ENCODE data around the gene FMN1. TPM values are rescaled to one million over a fixed set of nuclear protein-coding genes. Genes with fewer than 3 reads are reported as not detected.

The FMN1 gene
- total and polyA plus RNA-seq, 10 of the 15 experiments (the other 5 are each of a cell fraction or from before 2014, with no cell fraction given), result 0.05 to 0.16 (median 0.08) TPM; not detected in 4

DNA sequence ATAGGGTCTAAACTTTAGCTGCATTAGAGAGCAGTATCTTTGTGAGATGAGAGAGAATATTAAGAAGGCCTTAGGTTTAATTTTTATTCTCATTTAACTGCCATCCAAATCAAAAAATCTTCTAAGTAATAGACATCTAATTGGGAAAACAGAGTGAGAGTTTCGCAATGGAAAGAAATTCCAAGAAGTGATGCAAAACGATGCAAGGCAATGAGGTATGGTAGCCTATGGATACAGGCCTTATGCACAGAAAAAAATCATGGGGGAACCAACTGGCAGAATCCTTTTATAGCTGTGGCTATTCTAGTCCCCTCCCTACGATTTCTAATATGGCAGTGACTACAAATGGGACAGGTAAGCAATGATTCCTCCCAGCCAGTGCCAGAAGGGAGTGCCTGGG, 250.8 kb downstream of the FMN1 start:
- DNase-seq (ENCODE audit: low read depth, low spot score) (no peak), ATAC-seq (no peak), FAIRE-seq (no peak)
- no peak overlapping the region for H3K4me2 ChIP-seq (ENCODE audit: control insufficient read depth, insufficient read depth)
- H3K4me3 ChIP-seq, result no peak overlapping the region
- H3K9me3 ChIP-seq (replicated peaks; ENCODE audit: control insufficient read depth, insufficient read depth, low read length), result no peaks in the 10 kb centered on the region
- no peak for TF ChIP-seq SREBF1 (IDR thresholded peaks at IDR 0.05; ENCODE audit: low read length)
- no peaks in the 10 kb centered on the region; a peak in 1 of 4 replicates for H3K27me3 ChIP-seq (replicated peaks in 1 of 2; ENCODE audit: control insufficient read depth in 2 of 2, insufficient read depth in 2 of 2, low read length in 1 of 2)
- ChIA-PET POLR2A (no interaction called here), CTCF (no interaction called here), SMC1A (ENCODE audit: uncharacterized antibody, unreplicated experiment) (interaction anchor here (0.5 to 1.0 kb wide), 3 partner anchors 15 to 316 kb away, joined by 3 read pairs; no protein-coding TSS in a partner anchor), RAD21 (ENCODE audit: unreplicated experiment) (no interaction called here)
- no peaks in the 10 kb centered on the region for H3K36me3 ChIP-seq (ENCODE audit: control insufficient read depth in 2 of 2, insufficient read depth in 2 of 2, low read length in 1 of 2)
- intact Hi-C loops (cut with micrococcal nuclease; ENCODE audit: unreplicated experiment), result no loop called here
- no peaks in the 10 kb centered on the region for H4K20me1 ChIP-seq (ENCODE audit: control insufficient read depth, insufficient read depth)
- WGBS (ENCODE audit: insufficient coverage, insufficient replicate concordance, low lambda C conversion rate, missing lambda C conversion rate), result 1% methylated on average over 3 of the region's 3 CpGs
- H3K27ac ChIP-seq (ENCODE audit: control insufficient read depth, insufficient read depth), result no peak overlapping the region
- H3K4me1 ChIP-seq (ENCODE audit: control insufficient read depth, insufficient read depth, low read length), result no peaks in the 10 kb centered on the region
- in situ Hi-C loops (cut with MboI), result no loop called here
- no peak overlapping the region for H2AFZ ChIP-seq (ENCODE audit: control insufficient read depth, low read depth, low read length)
- no peaks in the 10 kb centered on the region for H3K79me2 ChIP-seq (ENCODE audit: control insufficient read depth, insufficient read depth, low read length)
- no TSS peak for BruUV-seq (replicated peaks)
- H3K9ac ChIP-seq (ENCODE audit: control insufficient read depth, insufficient read depth, low read length), result no peak overlapping the region

DNA sequence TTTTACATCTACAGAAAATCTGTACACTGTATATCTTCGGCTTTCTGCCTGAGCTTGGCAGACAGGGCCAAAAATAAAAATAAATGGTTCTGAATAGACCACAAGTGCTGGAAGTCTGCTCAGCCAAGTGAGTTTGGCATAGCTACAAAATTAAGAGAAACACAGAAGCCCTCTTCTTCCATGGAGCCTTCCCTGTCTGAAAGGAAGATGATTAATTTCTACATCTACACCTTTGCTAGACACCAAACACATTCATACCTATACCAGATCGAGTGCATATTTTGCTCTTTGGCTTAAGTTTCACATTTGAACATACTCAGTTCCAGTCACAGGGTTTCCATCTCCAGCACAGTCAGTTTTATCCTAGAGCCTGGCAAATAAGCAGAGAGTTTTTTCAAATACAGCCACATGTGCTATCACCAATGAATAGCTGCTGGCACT, 252.1 kb downstream of the FMN1 start:
- Histone ChIP-seq H3K4me2 (ENCODE audit: control insufficient read depth, insufficient read depth) (no peak overlapping the region), H3K4me3 (no peak overlapping the region), H3K4me1 (ENCODE audit: control insufficient read depth, insufficient read depth, low read length) (no peaks in the 10 kb centered on the region), H4K20me1 (ENCODE audit: control insufficient read depth, insufficient read depth) (no peaks in the 10 kb centered on the region), H3K9ac (ENCODE audit: control insufficient read depth, insufficient read depth, low read length) (no peak overlapping the region), H3K36me3 (ENCODE audit: control insufficient read depth in 2 of 2, insufficient read depth in 2 of 2, low read length in 1 of 2) (no peaks in the 10 kb centered on the region), H3K9me3 (replicated peaks; ENCODE audit: control insufficient read depth, insufficient read depth, low read length) (no peaks in the 10 kb centered on the region), H2AFZ (ENCODE audit: control insufficient read depth, low read depth, low read length) (no peak overlapping the region), H3K79me2 (ENCODE audit: control insufficient read depth, insufficient read depth, low read length) (no peaks in the 10 kb centered on the region), H3K27ac (ENCODE audit: control insufficient read depth, insufficient read depth) (no peak overlapping the region), H3K27me3 (replicated peaks in 1 of 2; ENCODE audit: control insufficient read depth in 2 of 2, insufficient read depth in 2 of 2, low read length in 1 of 2) (no peaks in the 10 kb centered on the region; a peak in 1 of 4 replicates)
- ChIA-PET POLR2A (no interaction called here), RAD21 (ENCODE audit: unreplicated experiment) (no interaction called here), CTCF (interaction anchor here (0.9 to 1.3 kb wide), 5 partner anchors 14 to 292 kb away, joined by 3 to 5 read pairs (median 3); no protein-coding TSS in a partner anchor), SMC1A (ENCODE audit: uncharacterized antibody, unreplicated experiment) (interaction anchor here (1.0 kb wide), 1 partner anchor 10 kb away, joined by 3 read pairs; no protein-coding TSS in a partner anchor)
- no peak for ATAC-seq
- DNase-seq (ENCODE audit: low read depth, low spot score), result no peak
- WGBS (ENCODE audit: insufficient coverage, insufficient replicate concordance, low lambda C conversion rate, missing lambda C conversion rate), result 30% methylated on average over 2 of the region's 2 CpGs
- intact Hi-C loops (cut with micrococcal nuclease; ENCODE audit: unreplicated experiment), result no loop called here
- no peak for FAIRE-seq
- in situ Hi-C loops (cut with MboI), result no loop called here
- no TSS peak for BruUV-seq (replicated peaks)
- TF ChIP-seq SPI1 (IDR thresholded peaks at IDR 0.05; ENCODE audit: borderline replicate concordance, insufficient read depth, low read depth, low read length) (no peak), FOS (IDR thresholded peaks at IDR 0.05; ENCODE audit: borderline replicate concordance, extremely low read depth, insufficient read length) (no peak), BACH1 (IDR thresholded peaks at IDR 0.05; ENCODE audit: borderline replicate concordance) (no peak), RCOR1 (conservative IDR thresholded peaks at IDR 0.05; ENCODE audit: low read depth, low read length) (no peak), HDAC6 (IDR thresholded peaks at IDR 0.05; ENCODE audit: unreplicated experiment) (no peak), CBX3 (IDR thresholded peaks at IDR 0.05; ENCODE audit: borderline replicate concordance, low read depth) (no peak), MYC (IDR thresholded peaks at IDR 0.05; ENCODE audit: insufficient read depth, insufficient read length, insufficient replicate concordance, low read length, severe bottlenecking) (no peak), SMARCA5 (IDR thresholded peaks at IDR 0.05) (no peak), ZSCAN29 (IDR thresholded peaks at IDR 0.05) (no peak), ESRRA (IDR thresholded peaks at IDR 0.05; ENCODE audit: low read length) (no peak), BMI1 (IDR thresholded peaks at IDR 0.05; ENCODE audit: borderline replicate concordance) (no peak), EED (IDR thresholded peaks at IDR 0.05; ENCODE audit: low read depth) (no peak), RAD21 (IDR thresholded peaks at IDR 0.05; ENCODE audit: insufficient read depth, low read depth, low read length) (no peak), PKNOX1 (IDR thresholded peaks at IDR 0.05) (no peak), CBFB (IDR thresholded peaks at IDR 0.05; ENCODE audit: low read depth) (no peak)
- TF ChIP-seq, protein P1, sequence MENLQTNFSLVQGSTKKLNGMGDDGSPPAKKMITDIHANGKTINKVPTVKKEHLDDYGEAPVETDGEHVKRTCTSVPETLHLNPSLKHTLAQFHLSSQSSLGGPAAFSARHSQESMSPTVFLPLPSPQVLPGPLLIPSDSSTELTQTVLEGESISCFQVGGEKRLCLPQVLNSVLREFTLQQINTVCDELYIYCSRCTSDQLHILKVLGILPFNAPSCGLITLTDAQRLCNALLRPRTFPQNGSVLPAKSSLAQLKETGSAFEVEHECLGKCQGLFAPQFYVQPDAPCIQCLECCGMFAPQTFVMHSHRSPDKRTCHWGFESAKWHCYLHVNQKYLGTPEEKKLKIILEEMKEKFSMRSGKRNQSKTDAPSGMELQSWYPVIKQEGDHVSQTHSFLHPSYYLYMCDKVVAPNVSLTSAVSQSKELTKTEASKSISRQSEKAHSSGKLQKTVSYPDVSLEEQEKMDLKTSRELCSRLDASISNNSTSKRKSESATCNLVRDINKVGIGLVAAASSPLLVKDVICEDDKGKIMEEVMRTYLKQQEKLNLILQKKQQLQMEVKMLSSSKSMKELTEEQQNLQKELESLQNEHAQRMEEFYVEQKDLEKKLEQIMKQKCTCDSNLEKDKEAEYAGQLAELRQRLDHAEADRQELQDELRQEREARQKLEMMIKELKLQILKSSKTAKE (IDR thresholded peaks at IDR 0.05; ENCODE audit: low read depth, poor library complexity, severe bottlenecking), result no peak

All from GM12878 (cell line).